Activated B cell treated with CpG ODN at 0.5 μM for 24 hours (primary cell): ENCODE data around the gene WDR31. TPM values are rescaled to one million over a fixed set of nuclear protein-coding genes. Genes with fewer than 3 reads are reported as not detected.

Experiments used
- ATAC-seq: fragments of 200-7000 bp; cut with Tn5 transposase; one replicate; pipeline ENCODE4 v1.10.0; 2021; ENCODE audit warnings: low read depth, mild to moderate bottlenecking, moderate library complexity
- CTCF ChIA-PET: fragments of 350-600 bp; sonication (Branson Sonifier 250); formaldehyde crosslinking; loops from one replicate; lab custom pipeline; 2021; ENCODE audit warnings: antibody characterized with exemption; lab: Charles Lee
- POLR2A ChIA-PET: fragments of 350-600 bp; sonication (Branson Sonifier 250); formaldehyde crosslinking; loops from one replicate; lab custom pipeline; 2021; ENCODE audit warnings: antibody characterized with exemption; lab: Charles Lee
- DNase-seq: peaks from one replicate; pipeline ENCODE4 v3.0.0; 2022
- H3K27ac Mint-ChIP-seq: one replicate; pipeline ENCODE4 v1.8.0; 2020; ENCODE audit warnings: mixed read lengths
- H3K27me3 Mint-ChIP-seq: one replicate; pipeline ENCODE4 v1.8.0; 2021; ENCODE audit warnings: mixed read lengths
- H3K36me3 Mint-ChIP-seq: one replicate; pipeline ENCODE4 v1.8.0; 2021; ENCODE audit warnings: low read depth, mixed read lengths
- H3K4me1 Mint-ChIP-seq: one replicate; pipeline ENCODE4 v1.8.0; 2021; ENCODE audit warnings: mixed read lengths
- H3K4me3 Mint-ChIP-seq: one replicate; pipeline ENCODE4 v1.8.0; 2020; ENCODE audit warnings: mild to moderate bottlenecking, mixed read lengths
- H3K9me3 Mint-ChIP-seq: one replicate; pipeline ENCODE4 v1.8.0; 2020; ENCODE audit warnings: mixed read lengths
- CTCF ChIP-seq: fragments of 200-600 bp; IDR thresholded peaks from one replicate; pipeline ENCODE4 v1.8.0; 2022; ENCODE audit warnings: antibody characterized with exemption, mild to moderate bottlenecking
- intact Hi-C: fragments of 100-400 bp; cut with micrococcal nuclease; formaldehyde crosslinking; loops from one replicate; pipeline ENCODE4 v1.15.1; 2024
- total RNA-seq: library from RNA; stranded (reverse); gene quantifications from 2 replicates; pipeline ENCODE4 v1.2.3, GENCODE V29; 2022

WDR31 gene
- total RNA-seq, 1 donor from 2014 or later, result 0.73 TPM

GRCh38 chr9:113356686-113357292 lies 16.7 kb upstream of the WDR31 start:
- no peak overlapping the region for H3K4me3 Mint-ChIP-seq
- no peak for DNase-seq
- intact Hi-C loops, result no loop called here
- H3K9me3 Mint-ChIP-seq, result no peaks in the 10 kb centered on the region
- no peaks in the 10 kb centered on the region for H3K36me3 Mint-ChIP-seq
- ChIA-PET CTCF (no interaction called here), POLR2A (interaction anchor here (0.6 kb wide), 1 partner anchor 17 kb away, joined by 3 read pairs; the partner anchor contains the start of gene WDR31)
- no peaks in the 10 kb centered on the region for H3K4me1 Mint-ChIP-seq
- H3K27me3 Mint-ChIP-seq, result peaks cover 7% of the 10 kb centered on the region
- no peak for TF ChIP-seq CTCF
- H3K27ac Mint-ChIP-seq, result no peak overlapping the region
- ATAC-seq, result no peak

- CTCF ChIA-PET, result interaction anchor here (1.0 kb wide), 1 partner anchor 51 kb away, joined by 6 read pairs; no protein-coding TSS in a partner anchor
- H3K27me3 Mint-ChIP-seq, result peaks cover 7% of the 10 kb centered on the region
- H3K4me1 Mint-ChIP-seq, result peaks cover 14% of the 10 kb centered on the region
- POLR2A ChIA-PET, result no interaction called here
- H3K36me3 Mint-ChIP-seq, result no peaks in the 10 kb centered on the region
- no peak for ATAC-seq
- intact Hi-C loops, result no loop called here
- no peak for DNase-seq
- H3K9me3 Mint-ChIP-seq, result no peaks in the 10 kb centered on the region
- H3K4me3 Mint-ChIP-seq, result no peak overlapping the region
- no peak overlapping the region for H3K27ac Mint-ChIP-seq
- TF ChIP-seq CTCF, result no peak
Observed at GRCh38 chr9:113355040-113355596, 15.0 kb upstream of the WDR31 start.

- POLR2A ChIA-PET, result no interaction called here
- Mint-ChIP-seq H3K27me3 (peaks cover 7% of the 10 kb centered on the region), H3K4me1 (peaks cover 20% of the 10 kb centered on the region), H3K9me3 (no peaks in the 10 kb centered on the region), H3K4me3 (no peak overlapping the region), H3K27ac (peak overlapping the region; percentile 13), H3K36me3 (no peaks in the 10 kb centered on the region)
- no peak for DNase-seq
- intact Hi-C loops, result no loop called here
- TF ChIP-seq CTCF, result no peak
- CTCF ChIA-PET, result no interaction called here
- ATAC-seq, result no peak
Observed at GRCh38 chr9:113352411-113352810, 12.3 kb upstream of the WDR31 start.

GRCh38 chr9:113352006-113352405 lies 11.9 kb upstream of the WDR31 start:
- Mint-ChIP-seq H3K36me3 (no peaks in the 10 kb centered on the region), H3K27me3 (peaks cover 7% of the 10 kb centered on the region), H3K27ac (no peak overlapping the region), H3K9me3 (no peaks in the 10 kb centered on the region), H3K4me1 (peaks cover 20% of the 10 kb centered on the region), H3K4me3 (no peak overlapping the region)
- POLR2A ChIA-PET, result no interaction called here
- TF ChIP-seq CTCF, result no peak
- ATAC-seq (no peak), DNase-seq (no peak)
- CTCF ChIA-PET, result no interaction called here
- intact Hi-C loops, result no loop called here

- no peak for TF ChIP-seq CTCF
- intact Hi-C loops, result loop anchor here (1.0 to 2.0 kb wide), 4 partner anchors 11 to 130 kb away; partner anchors contain the start of genes C9orf43, FKBP15, POLE3 and SLC31A1
- H3K27me3 Mint-ChIP-seq, result peaks cover 7% of the 10 kb centered on the region
- no peaks in the 10 kb centered on the region for H3K36me3 Mint-ChIP-seq
- peaks cover 20% of the 10 kb centered on the region for H3K4me1 Mint-ChIP-seq
- ChIA-PET CTCF (interaction anchor here (1.3 kb wide), 1 partner anchor 11 kb away, joined by 4 read pairs; the partner anchor contains the start of gene WDR31), POLR2A (interaction anchor here (0.7 to 3.8 kb wide), 4 partner anchors 11 to 76 kb away, joined by 3 to 24 read pairs (median 4); partner anchors contain the start of genes C9orf43, CDC26, POLE3 and PRPF4)
- peak overlapping the region; percentile 7 for H3K27ac Mint-ChIP-seq
- DNase-seq (no peak), ATAC-seq (peak; percentile 49)
- peak overlapping the region; percentile 77 for H3K4me3 Mint-ChIP-seq
- H3K9me3 Mint-ChIP-seq, result no peaks in the 10 kb centered on the region
Observed at GRCh38 chr9:113350937-113351336, 10.9 kb upstream of the WDR31 start.
